Activated CD4-positive, CD25-positive, alpha-beta regulatory T cell treated with anti-CD3 and anti-CD28 coated beads, Interleukin-2, amount 50 U/mL, for 72 hours (primary cell): ENCODE results near the gene CASZ1.

ENCODE experiments used
- DNase-seq: peaks from one replicate; pipeline ENCODE4 v3.0.0; 2021

CASZ1 gene

DNA sequence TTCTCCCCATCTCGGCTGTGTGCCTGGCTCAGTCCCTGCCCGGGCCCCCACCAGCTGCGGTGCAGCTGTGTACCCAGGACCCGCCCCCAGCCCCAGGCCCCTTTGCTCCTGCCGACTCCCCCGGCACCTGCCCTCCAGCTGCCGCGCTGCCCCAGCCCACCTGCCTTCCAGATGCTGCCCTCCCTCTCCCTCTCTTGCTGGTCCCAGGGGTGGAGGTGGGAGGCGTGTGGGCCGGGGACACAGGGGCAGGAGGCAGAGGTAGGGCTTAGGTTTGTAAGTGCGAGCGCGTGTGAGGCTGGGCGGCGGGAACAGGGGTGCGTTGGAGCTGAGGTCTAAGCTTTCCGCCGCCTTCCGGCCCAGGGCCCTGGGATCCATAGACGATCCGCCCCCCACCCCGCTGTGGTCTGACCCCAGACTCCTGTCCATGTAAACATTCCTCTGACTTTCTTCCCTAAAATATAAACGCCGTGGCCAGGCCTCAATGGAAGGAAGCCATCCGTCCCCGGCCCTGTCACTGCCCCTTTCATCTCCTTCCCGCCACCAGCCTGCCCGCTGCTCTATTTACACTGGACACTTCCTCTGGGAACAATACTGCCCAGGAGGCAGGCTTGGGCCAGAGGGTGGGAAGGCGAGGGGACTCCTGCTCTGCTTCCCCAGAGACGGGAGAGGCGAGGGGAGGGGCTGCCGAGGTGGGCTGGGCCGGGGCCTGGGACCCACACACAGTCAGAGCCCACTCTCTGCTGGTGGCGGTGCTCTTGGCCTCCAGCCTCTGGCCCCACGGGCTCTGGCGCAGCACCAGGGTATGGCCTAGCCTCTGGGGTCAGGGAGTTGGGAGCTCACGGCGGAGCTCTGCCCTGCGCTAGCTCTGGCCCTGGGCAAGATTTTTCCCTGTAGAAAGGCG, 128.3 kb downstream of the CASZ1 start:
- DNase-seq, result no peak

GRCh38 chr1:10665930-10666850, 130.3 kb downstream of the CASZ1 start:
- no peak for DNase-seq

- no peak for DNase-seq
Measured at GRCh38 chr1:10665226-10665625, 131.2 kb downstream of the CASZ1 start.

- DNase-seq, result no peak
Measured at GRCh38 chr1:10664251-10664650, 132.2 kb downstream of the CASZ1 start.

DNA sequence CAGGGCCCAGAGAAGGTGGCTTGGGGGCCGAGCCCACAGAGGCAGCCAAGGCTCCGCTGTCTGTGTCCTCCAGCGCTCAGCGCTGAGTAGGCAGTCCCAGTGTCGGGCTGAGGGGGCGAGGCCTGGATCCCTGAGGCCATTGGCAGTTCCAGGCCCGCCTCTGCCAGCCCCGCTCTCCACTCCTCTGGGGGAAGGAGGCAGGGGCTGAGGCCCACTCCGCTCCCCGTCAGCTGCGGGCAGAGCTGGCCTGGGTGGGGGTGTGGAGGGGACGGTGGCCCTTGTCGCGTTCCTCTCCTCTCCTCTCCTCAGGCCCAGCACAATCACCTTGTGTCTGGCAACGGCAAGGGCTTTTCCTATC, 132.8 kb downstream of the CASZ1 start:
- no peak for DNase-seq

GRCh38 chr1:10662824-10663677, 133.4 kb downstream of the CASZ1 start:
- no peak for DNase-seq

DNA sequence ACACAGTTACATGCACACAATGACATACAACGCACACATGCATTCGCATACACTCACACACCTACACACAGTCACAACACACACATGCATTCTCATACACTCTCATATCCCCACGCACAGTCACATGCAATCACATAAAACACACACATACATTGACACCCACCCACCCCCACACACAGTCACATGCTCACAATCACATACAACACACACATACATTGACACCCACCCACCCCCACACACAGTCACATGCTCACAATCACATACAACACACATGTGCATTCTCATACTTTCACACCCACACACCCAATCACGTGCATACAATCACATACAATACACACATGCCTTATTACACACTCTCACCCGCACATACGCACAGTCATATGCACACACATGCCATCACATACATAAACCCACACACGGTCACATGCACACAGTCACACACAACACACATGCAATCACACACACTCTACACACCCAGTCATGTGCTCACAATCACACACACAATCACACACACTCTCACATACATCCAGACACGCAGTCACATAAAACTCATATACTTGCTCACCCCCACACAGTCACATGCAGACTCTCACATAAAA, 134.3 kb downstream of the CASZ1 start:
- no peak for DNase-seq

- no peak for DNase-seq
Measured at GRCh38 chr1:10661453-10661852, 135.0 kb downstream of the CASZ1 start.

- DNase-seq, result no peak
Measured at GRCh38 chr1:10659646-10660540, 136.6 kb downstream of the CASZ1 start.

GRCh38 chr1:10659218-10659617, 137.2 kb downstream of the CASZ1 start:
- DNase-seq, result no peak

- no peak for DNase-seq
Measured at GRCh38 chr1:10658396-10659066, 137.9 kb downstream of the CASZ1 start.

DNA sequence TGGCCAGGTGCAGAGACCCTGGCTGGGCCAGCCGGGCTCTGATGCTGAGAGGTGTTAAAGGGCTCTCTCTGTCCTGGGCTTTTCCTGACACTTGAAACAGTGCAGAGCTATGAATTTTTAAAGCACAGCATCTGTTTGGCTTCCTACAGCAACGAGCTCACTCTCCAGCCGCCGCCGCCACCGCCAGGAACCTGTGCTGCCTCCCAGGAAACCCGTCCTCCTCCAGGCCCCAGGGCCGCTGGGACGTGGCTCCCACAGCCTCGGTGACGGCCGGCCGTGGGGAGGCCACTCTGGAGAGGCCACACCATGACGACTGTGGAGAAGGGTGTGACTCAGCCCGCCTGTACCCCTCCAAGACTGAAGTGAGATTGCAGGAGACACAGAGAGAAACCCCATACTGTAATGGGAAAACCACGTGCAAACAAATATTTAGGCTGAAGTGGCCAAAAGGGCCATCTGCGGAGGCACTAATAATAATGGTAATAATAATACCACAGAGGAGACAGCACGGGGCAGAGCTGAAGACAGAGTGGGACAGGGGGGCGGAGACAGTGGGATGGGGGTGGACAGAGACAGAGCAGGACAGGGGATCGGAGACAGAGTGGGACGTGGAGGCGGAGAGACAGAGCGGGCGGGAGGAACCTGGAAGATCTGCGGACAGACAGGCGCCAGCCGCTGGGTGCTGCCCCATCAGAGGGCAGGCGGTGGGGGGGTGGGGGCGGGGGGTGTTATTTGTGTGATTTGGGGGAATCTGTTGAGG, 139.2 kb downstream of the CASZ1 start:
- no peak for DNase-seq

DNA sequence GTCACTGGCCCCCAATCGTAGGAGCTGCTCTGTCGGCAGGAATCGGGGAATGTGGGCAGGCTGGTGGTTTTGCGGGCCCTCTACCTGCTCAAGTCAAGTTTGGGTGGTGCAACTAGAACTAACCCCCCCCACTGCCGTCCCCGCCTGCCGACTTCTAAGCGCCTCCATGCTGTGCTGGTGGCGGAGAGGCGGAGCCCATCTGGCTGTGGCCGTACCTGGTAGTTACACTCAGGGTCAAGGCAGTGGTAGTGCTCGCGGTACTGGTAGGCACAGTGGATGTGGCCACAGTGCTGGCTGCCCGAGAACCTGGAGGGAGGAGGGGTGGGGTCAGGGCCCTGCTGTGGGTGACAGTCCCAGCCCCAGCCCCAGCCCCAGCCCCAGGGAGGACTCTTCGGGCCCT, 140.0 kb downstream of the CASZ1 start:
- DNase-seq, result no peak

- no peak for DNase-seq
Measured at GRCh38 chr1:10655002-10655401, 141.4 kb downstream of the CASZ1 start.

- DNase-seq, result no peak
Measured at GRCh38 chr1:10653370-10654125, 142.9 kb downstream of the CASZ1 start.

DNA sequence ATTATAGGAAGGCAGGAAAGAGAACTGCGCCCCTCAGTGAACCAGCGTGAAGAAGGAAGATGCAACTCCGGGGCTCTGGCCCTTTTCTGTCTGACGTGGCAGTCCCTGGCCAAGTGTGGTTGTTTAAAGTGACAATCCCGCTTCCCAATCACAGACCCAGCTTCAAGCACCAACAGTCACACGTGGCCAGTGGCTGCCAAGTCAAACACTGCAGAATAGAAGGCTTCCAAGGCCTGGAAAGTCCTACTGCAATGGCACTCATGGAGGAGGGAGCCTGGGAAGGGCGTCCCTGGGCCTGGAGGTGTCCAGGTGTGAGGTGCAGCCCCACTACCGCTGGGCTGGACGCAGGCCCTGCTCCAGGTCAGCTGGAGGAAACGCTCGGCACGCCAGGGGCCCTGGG, 143.8 kb downstream of the CASZ1 start:
- DNase-seq, result no peak

DNA sequence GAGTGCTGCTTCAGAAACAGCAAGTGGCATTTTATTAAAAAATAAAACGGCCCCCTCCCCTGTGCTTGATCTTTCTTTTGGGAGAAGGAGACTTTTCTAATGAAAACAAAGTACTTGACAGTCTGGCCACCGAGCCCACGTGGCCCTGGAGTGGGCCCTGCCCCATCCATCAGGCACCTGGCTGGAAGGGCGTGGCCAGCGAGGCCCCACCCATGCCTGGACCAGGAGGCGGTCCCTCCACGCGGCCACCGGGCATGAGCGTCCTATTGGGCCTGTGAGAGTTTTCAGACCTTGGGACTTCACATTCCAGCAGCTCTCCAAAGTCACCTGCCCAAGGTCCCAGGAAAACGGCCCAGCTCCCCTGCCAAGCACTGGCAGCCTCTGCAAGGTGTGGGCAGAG, 144.7 kb downstream of the CASZ1 start:
- DNase-seq, result no peak

GRCh38 chr1:10651389-10651766, 145.1 kb downstream of the CASZ1 start:
- no peak for DNase-seq
